ENCODE measurements around the gene GC.

GRCh38 chr4:71729856-71730255 lies 54.0 kb downstream of the GC start:
- no peak for TF ChIP-seq CTCF (IDR thresholded peaks at IDR 0.05)
- TF ChIP-seq CREB1 (CRISPR knock-in tag; IDR thresholded peaks at IDR 0.05) = no peak

All from WTC11 (cell line).